Upper lobe of left lung (tissue), 6 donors: ENCODE data around the gene PPP2CA. TPM values are rescaled to one million over a fixed set of nuclear protein-coding genes. Genes with fewer than 3 reads are reported as not detected.
A peak's percentile ranks its signal among the peaks of the same experiment; 100 is the strongest.
"Not testable (repeated sequence)": the region's sequence is repeated elsewhere in the genome, so short reads cannot be mapped to it uniquely, and the experiment has no call there.

Experiments
- ATAC-seq, 2 donors: fragments of 200-7000 bp; cut with Tn5 transposase; one replicate each; pipeline ENCODE4 v1.9.1; 2022; ENCODE audit warnings: mild to moderate bottlenecking in 2 of 2, moderate library complexity in 2 of 2; ENCODE audit not compliant: low FRiP score in 2 of 2
- DNase-seq, 2 donors: peaks; one replicate each; pipeline ENCODE4 v3.0.0-alpha.2; 2019 to 2020
- H3K27ac ChIP-seq, 4 donors: fragments of 200-600 bp; sonication (generic); one replicate each; pipeline ENCODE4 v1.5.1; 2016 to 2019
- H3K27me3 ChIP-seq, 4 donors: fragments of 200-600 bp; sonication (generic); one replicate each; pipeline ENCODE4 v1.5.1; 2017 to 2019
- H3K36me3 ChIP-seq, 4 donors: fragments of 200-600 bp; sonication (generic); one replicate each; pipeline ENCODE4 v1.5.1; 2016 to 2019
- H3K4me1 ChIP-seq, 4 donors: fragments of 200-600 bp; sonication (generic); one replicate each; pipeline ENCODE4 v1.5.1; 2018 to 2019
- H3K4me3 ChIP-seq, 4 donors: fragments of 200-600 bp; sonication (generic); one replicate each; pipeline ENCODE4 v1.5.1; 2017 to 2019; ENCODE audit warnings: mild to moderate bottlenecking in 2 of 4, moderate library complexity in 1 of 4
- H3K9me3 ChIP-seq, 4 donors: fragments of 200-600 bp; sonication (generic); one replicate each; pipeline ENCODE4 v1.5.1; 2018 to 2019
- EP300 ChIP-seq, 4 donors: sonication (generic); formaldehyde crosslinking; IDR thresholded peaks; one replicate each; pipeline ENCODE4 v1.5.1; 2017; ENCODE audit warnings: antibody characterized with exemption in 4 of 4, control low read depth in 2 of 4
- POLR2A ChIP-seq, 4 donors: fragments of 450-650 bp; IDR thresholded peaks; one replicate each; pipeline ENCODE4 v1.5.1; 2016 to 2017; ENCODE audit warnings: antibody characterized with exemption in 4 of 4, mild to moderate bottlenecking in 2 of 4
- POLR2AphosphoS5 ChIP-seq, 2 donors: sonication (generic); formaldehyde crosslinking; IDR thresholded peaks; one replicate each; pipeline ENCODE4 v1.5.1; 2017; ENCODE audit warnings: antibody characterized with exemption in 2 of 2
- WGBS, 2 donors: methylation state at CpG; one replicate each; pipeline ENCODE4 v1.1.5; 2017 to 2018; 5-methylcytosine and 5-hydroxymethylcytosine counted together
- total RNA-seq, 6 donors: library from RNA; depleted of rRNA in 4 of 6; stranded (reverse); fragments of >200 nt in 4 of 6; gene quantifications; one replicate each; pipeline versions ENCODE4 v1.1.0 to v1.2.1, GENCODE V29; 2016 to 2021
- TF ChIP-seq, protein P1 (sequence below), 6 experiments: fragments of 450-650 bp in 4 of 6; fragments of 200-600 bp in 2 of 6; sonication (generic) in 2 of 6; IDR thresholded peaks; one replicate each; pipeline ENCODE4 v1.5.1; 2016 to 2019; ENCODE audit warnings: antibody characterized with exemption in 6 of 6
- donor health status: DM: no; HTN: no; CAD: no; lungs with moderate emphysema.
- donor health status: DM: no; HTN: yes; CAD: no; lungs with severe emphysema.

Gene PPP2CA
- total RNA-seq, 6 donors from 2014 or later = 62.9 to 246 (median 118) TPM

GRCh38 chr5:134153657-134154056 lies 72.2 kb downstream of the PPP2CA start:
- Histone ChIP-seq H3K27ac (no peak overlapping the region), H3K4me1 (peaks cover 19 to 40% (median 30%) of the 10 kb centered on the region in 4 donors), H3K4me3 (no peak overlapping the region), H3K36me3 (peaks cover 10 to 93% (median 38%) of the 10 kb centered on the region in 4 donors), H3K27me3 (no peaks in the 10 kb centered on the region), H3K9me3 (no peaks in the 10 kb centered on the region)
- ATAC-seq = no peak
- TF ChIP-seq EP300 (IDR thresholded peaks at IDR 0.05) = no peak
- no peak for TF ChIP-seq POLR2AphosphoS5 (IDR thresholded peaks at IDR 0.05)
- TF ChIP-seq, protein P1, sequence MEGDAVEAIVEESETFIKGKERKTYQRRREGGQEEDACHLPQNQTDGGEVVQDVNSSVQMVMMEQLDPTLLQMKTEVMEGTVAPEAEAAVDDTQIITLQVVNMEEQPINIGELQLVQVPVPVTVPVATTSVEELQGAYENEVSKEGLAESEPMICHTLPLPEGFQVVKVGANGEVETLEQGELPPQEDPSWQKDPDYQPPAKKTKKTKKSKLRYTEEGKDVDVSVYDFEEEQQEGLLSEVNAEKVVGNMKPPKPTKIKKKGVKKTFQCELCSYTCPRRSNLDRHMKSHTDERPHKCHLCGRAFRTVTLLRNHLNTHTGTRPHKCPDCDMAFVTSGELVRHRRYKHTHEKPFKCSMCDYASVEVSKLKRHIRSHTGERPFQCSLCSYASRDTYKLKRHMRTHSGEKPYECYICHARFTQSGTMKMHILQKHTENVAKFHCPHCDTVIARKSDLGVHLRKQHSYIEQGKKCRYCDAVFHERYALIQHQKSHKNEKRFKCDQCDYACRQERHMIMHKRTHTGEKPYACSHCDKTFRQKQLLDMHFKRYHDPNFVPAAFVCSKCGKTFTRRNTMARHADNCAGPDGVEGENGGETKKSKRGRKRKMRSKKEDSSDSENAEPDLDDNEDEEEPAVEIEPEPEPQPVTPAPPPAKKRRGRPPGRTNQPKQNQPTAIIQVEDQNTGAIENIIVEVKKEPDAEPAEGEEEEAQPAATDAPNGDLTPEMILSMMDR (IDR thresholded peaks at IDR 0.05) = no peak
- TF ChIP-seq POLR2A (IDR thresholded peaks at IDR 0.05) = no peak
- WGBS, 2 donors = 96 to 100% methylated on average over 1 of the region's 1 CpG
- no peak for DNase-seq

GRCh38 chr5:134153241-134153640 lies 72.6 kb downstream of the PPP2CA start:
- Histone ChIP-seq H3K27me3 (no peaks in the 10 kb centered on the region), H3K4me1 (peaks cover 19 to 40% (median 30%) of the 10 kb centered on the region in 4 donors), H3K9me3 (no peaks in the 10 kb centered on the region), H3K36me3 (peaks cover 6 to 93% (median 36%) of the 10 kb centered on the region in 4 donors), H3K4me3 (no peak overlapping the region), H3K27ac (no peak overlapping the region)
- DNase-seq (no peak), ATAC-seq (no peak)
- WGBS, 2 donors = 92 to 98% methylated on average over 3 of the region's 3 CpGs
- TF ChIP-seq POLR2A (IDR thresholded peaks at IDR 0.05) (no peak), EP300 (IDR thresholded peaks at IDR 0.05) (no peak), POLR2AphosphoS5 (IDR thresholded peaks at IDR 0.05) (no peak)
- TF ChIP-seq, protein P1 (IDR thresholded peaks at IDR 0.05) = no peak

GRCh38 chr5:134152173-134152832 lies 73.6 kb downstream of the PPP2CA start:
- not testable (repeated sequence) for ATAC-seq, DNase-seq, H3K27me3 ChIP-seq, H3K9me3 ChIP-seq, H3K4me3 ChIP-seq
- H3K27ac ChIP-seq = peak overlapping the region in 1 of 4 donors; percentile 64
- WGBS, 2 donors = 96 to 97% methylated on average over 15 of the region's 15 CpGs
- H3K4me1 ChIP-seq = peaks cover 22 to 43% (median 32%) of the 10 kb centered on the region in 4 donors
- peaks cover 0 to 91% (median 30%) of the 10 kb centered on the region in 4 donors for H3K36me3 ChIP-seq

GRCh38 chr5:134151723-134152122 lies 74.2 kb downstream of the PPP2CA start:
- Histone ChIP-seq H3K27me3 (no peaks in the 10 kb centered on the region), H3K9me3 (no peaks in the 10 kb centered on the region), H3K36me3 (peaks cover 0 to 91% (median 33%) of the 10 kb centered on the region in 4 donors), H3K4me3 (no peak overlapping the region), H3K27ac (peak overlapping the region in 2 of 4 donors; percentile 3 to 64), H3K4me1 (peaks cover 28 to 48% (median 37%) of the 10 kb centered on the region in 4 donors)
- WGBS, 2 donors = 94 to 96% methylated on average over 3 of the region's 3 CpGs
- no peak for ATAC-seq
- no peak for DNase-seq
- TF ChIP-seq EP300 (IDR thresholded peaks at IDR 0.05) (no peak), POLR2AphosphoS5 (IDR thresholded peaks at IDR 0.05) (no peak)
- TF ChIP-seq, protein P1 (IDR thresholded peaks at IDR 0.05) = no peak

- H3K27ac ChIP-seq = peak overlapping the region in 1 of 4 donors; percentile 64
- no peaks in the 10 kb centered on the region for H3K9me3 ChIP-seq
- peaks cover 28 to 65% (median 36%) of the 10 kb centered on the region in 4 donors for H3K4me1 ChIP-seq
- no peak for DNase-seq
- ATAC-seq = no peak
- H3K27me3 ChIP-seq = no peaks in the 10 kb centered on the region
- TF ChIP-seq POLR2A (IDR thresholded peaks at IDR 0.05) = no peak
- TF ChIP-seq EP300 (IDR thresholded peaks at IDR 0.05) = no peak
- TF ChIP-seq, protein P1 (IDR thresholded peaks at IDR 0.05) = no peak
- TF ChIP-seq POLR2AphosphoS5 (IDR thresholded peaks at IDR 0.05) = no peak
- H3K4me3 ChIP-seq = no peak overlapping the region
- WGBS, 2 donors = 49 to 64% methylated on average over 3 to 4 of the region's 4 CpGs
- peaks cover 0 to 89% (median 35%) of the 10 kb centered on the region in 4 donors for H3K36me3 ChIP-seq
Observed at GRCh38 chr5:134149571-134150303, 76.1 kb downstream of the PPP2CA start.
